GM12878 (cell line): ENCODE data around the gene ATP6V0D1. TPM values are rescaled to one million over a fixed set of nuclear protein-coding genes. Genes with fewer than 3 reads are reported as not detected.

Experiments
- ATAC-seq: fragments of 200-7000 bp; cut with Tn5 transposase; 3 replicates; pipeline ENCODE4 v1.9.1; 2020; ENCODE audit warnings: mild to moderate bottlenecking, moderate library complexity
- BruUV-seq: library from RNA; stranded (reverse); fragments of 400-500 nt; replicated peaks from 2 replicates; lab custom pipeline; 2021; lab: Mats Ljungman, UMichigan
- CTCF ChIA-PET: fragments of 300-600 bp; sonication (Branson Sonifier 250); formaldehyde crosslinking; extraction: SDS; loops from one replicate; lab custom pipeline; 2021; ENCODE audit warnings: inconsistent platforms; lab: Yijun Ruan, JAX
- POLR2A ChIA-PET: fragments of 350-600 bp; formaldehyde crosslinking; extraction: SDS; loops from one replicate; lab custom pipeline; 2021; ENCODE audit warnings: inconsistent platforms; lab: Charles Lee
- RAD21 ChIA-PET: fragments of 300-600 bp; sonication (Branson Sonifier 250); formaldehyde crosslinking; loops from one replicate; lab custom pipeline; 2023; ENCODE audit warnings: antibody characterized with exemption; ENCODE audit not compliant: unreplicated experiment; lab: Charles Lee
- SMC1A ChIA-PET: fragments of 300-600 bp; sonication (Branson Sonifier 250); formaldehyde crosslinking; loops from one replicate; lab custom pipeline; 2023; ENCODE audit not compliant: unreplicated experiment, uncharacterized antibody; lab: Charles Lee
- DNase-seq: peaks from one replicate; pipeline ENCODE4 v3.0.0-alpha.2; 2011; ENCODE audit warnings: low read depth, low spot score
- FAIRE-seq: peaks from 3 replicates; lab custom pipeline; 2011; peaks lifted over from hg19 to GRCh38; lab: Jason Lieb, UNC
- H2AFZ ChIP-seq: 2 replicates; pipeline ENCODE4 v1.6.0; 2011; ENCODE audit warnings: low read depth, low read length, control low read depth; ENCODE audit not compliant: control insufficient read depth
- H3K27ac ChIP-seq: 2 replicates; pipeline ENCODE4 v1.5.1; 2011; ENCODE audit warnings: control low read depth; ENCODE audit not compliant: control insufficient read depth, insufficient read depth
- H3K27me3 ChIP-seq, 2 experiments: replicated peaks in 1 of 2; 2 replicates each; pipeline versions ENCODE4 v1.6.0 to v1.6.1; 2011; ENCODE audit warnings: low read length in 1 of 2; ENCODE audit not compliant: control insufficient read depth in 2 of 2, insufficient read depth in 2 of 2
- H3K36me3 ChIP-seq, 2 experiments: 2 replicates each; pipeline ENCODE4 v1.5.1; 2011; ENCODE audit warnings: low read length in 1 of 2; ENCODE audit not compliant: control insufficient read depth in 2 of 2, insufficient read depth in 2 of 2
- H3K4me1 ChIP-seq: 2 replicates; pipeline ENCODE4 v1.6.1; 2011; ENCODE audit warnings: mild to moderate bottlenecking, low read length, moderate library complexity, mixed read lengths; ENCODE audit not compliant: control insufficient read depth, insufficient read depth
- H3K4me2 ChIP-seq: 2 replicates; pipeline ENCODE4 v1.6.0; 2011; ENCODE audit warnings: control low read depth; ENCODE audit not compliant: control insufficient read depth, insufficient read depth
- H3K4me3 ChIP-seq: fragments of 200-600 bp; sonication (generic); 2 replicates; pipeline ENCODE4 v1.5.1; 2016
- H3K79me2 ChIP-seq: 2 replicates; pipeline ENCODE4 v1.6.0; 2011; ENCODE audit warnings: low read length; ENCODE audit not compliant: control insufficient read depth, insufficient read depth
- H3K9ac ChIP-seq: 2 replicates; pipeline ENCODE4 v1.8.0; 2011; ENCODE audit warnings: low read length, control low read depth, mixed read lengths; ENCODE audit not compliant: control insufficient read depth, insufficient read depth
- H3K9me3 ChIP-seq: replicated peaks from 3 replicates; pipeline ENCODE4 v1.5.1; 2011; ENCODE audit warnings: mild to moderate bottlenecking, low read length; ENCODE audit not compliant: control insufficient read depth, insufficient read depth
- H4K20me1 ChIP-seq: 2 replicates; pipeline ENCODE4 v1.6.0; 2011; ENCODE audit not compliant: control insufficient read depth, insufficient read depth
- HCFC1 ChIP-seq: fragments of 150-350 bp; IDR thresholded peaks from 2 replicates; pipeline ENCODE4 v1.6.1; 2014; ENCODE audit warnings: low read length
- HDGF ChIP-seq: fragments of 450-650 bp; IDR thresholded peaks from 2 replicates; pipeline ENCODE4 v1.6.1; 2016; ENCODE audit warnings: antibody characterized with exemption
- KDM1A ChIP-seq: fragments of 200-600 bp; sonication (generic); IDR thresholded peaks from 2 replicates; pipeline ENCODE4 v1.6.1; 2016; ENCODE audit warnings: borderline replicate concordance
- PKNOX1 ChIP-seq: fragments of 450-650 bp; IDR thresholded peaks from 2 replicates; pipeline ENCODE4 v1.6.1; 2016; ENCODE audit warnings: mild to moderate bottlenecking
- PRDM15 ChIP-seq: fragments of 450-650 bp; formaldehyde crosslinking; IDR thresholded peaks from 2 replicates; pipeline ENCODE4 v1.4.0; 2020; ENCODE audit warnings: mild to moderate bottlenecking, moderate library complexity
- RFX5 ChIP-seq: IDR thresholded peaks from 2 replicates; pipeline ENCODE4 v1.6.1; 2011; ENCODE audit warnings: low read depth, low read length, improper control_type of control experiment
- SIN3A ChIP-seq: IDR thresholded peaks from 2 replicates; pipeline ENCODE4 v1.6.1; 2012; ENCODE audit warnings: low read depth, low read length, improper control_type of control experiment
- WGBS: methylation state at CpG from one replicate; pipeline ENCODE4 v1.1.6; 2016; ENCODE audit warnings: low lambda C conversion rate; ENCODE audit not compliant: insufficient replicate concordance, insufficient coverage; ENCODE audit errors: missing lambda C conversion rate; 5-methylcytosine and 5-hydroxymethylcytosine counted together
- in situ Hi-C: fragments of 300-500 bp; cut with MboI; formaldehyde crosslinking; loops from 9 replicates; pipeline ENCODE4 v1.14.3; 2018; ENCODE audit warnings: mixed read lengths
- intact Hi-C: fragments of 100-400 bp; cut with micrococcal nuclease; formaldehyde crosslinking; loops from one replicate; pipeline ENCODE4 v1.14.2; 2022; ENCODE audit not compliant: unreplicated experiment
- polyA plus RNA-seq, 11 experiments: library from polyadenylated mRNA; depleted of rRNA in 4 of 11; unstranded in 6 of 11; stranded (reverse) in 5 of 11; fragments of >200 nt; fragmentation: Nextera tagmentation in 4 of 11; fragmentation: Illumina TruSeq in 1 of 11; extraction: Ambion mirVana in 4 of 11; extraction: Trizol in 1 of 11; gene quantifications; 1 replicate in 1 of 11; 2 replicates in 10 of 11; pipeline versions ENCODE4 v1.2.1 to v1.2.3, GENCODE V29; 2011 to 2016; ENCODE audit warnings: inconsistent platforms in 2 of 11, missing spikeins in 2 of 11, low read depth in 1 of 11
- total RNA-seq, 4 experiments: library from RNA; depleted of rRNA in 3 of 4; stranded (reverse); fragments of >200 nt in 3 of 4; fragmentation: Illumina TruSeq in 1 of 4; extraction: Trizol in 1 of 4; gene quantifications; 2 replicates each; pipeline versions ENCODE4 v1.2.1 to v1.2.3, GENCODE V29; 2013 to 2021
- TF ChIP-seq, protein P1 (sequence below): fragments of 450-650 bp; IDR thresholded peaks from 2 replicates; pipeline ENCODE4 v1.6.1; 2018; ENCODE audit warnings: mild to moderate bottlenecking, low read depth, moderate library complexity; ENCODE audit not compliant: partially characterized antibody
- TF ChIP-seq, protein P2 (sequence below), 3 experiments: IDR thresholded peaks in 2 of 3; conservative IDR thresholded peaks in 1 of 3; 2 replicates each; pipeline ENCODE4 v1.5.1; 2011; ENCODE audit warnings: low read depth in 3 of 3, low read length in 3 of 3, mild to moderate bottlenecking in 3 of 3, control low read depth in 2 of 3, moderate library complexity in 2 of 3, inconsistent platforms in 1 of 3, mixed read lengths in 1 of 3; ENCODE audit not compliant: control insufficient read depth in 2 of 3, insufficient read depth in 1 of 3; ENCODE audit errors: extremely low read depth in 1 of 3

The ATP6V0D1 gene
- total and polyA plus RNA-seq, 10 of the 15 experiments (the other 5 are each of a cell fraction or from before 2014, with no cell fraction given): 28.1 to 141 (median 70.3) TPM

DNA sequence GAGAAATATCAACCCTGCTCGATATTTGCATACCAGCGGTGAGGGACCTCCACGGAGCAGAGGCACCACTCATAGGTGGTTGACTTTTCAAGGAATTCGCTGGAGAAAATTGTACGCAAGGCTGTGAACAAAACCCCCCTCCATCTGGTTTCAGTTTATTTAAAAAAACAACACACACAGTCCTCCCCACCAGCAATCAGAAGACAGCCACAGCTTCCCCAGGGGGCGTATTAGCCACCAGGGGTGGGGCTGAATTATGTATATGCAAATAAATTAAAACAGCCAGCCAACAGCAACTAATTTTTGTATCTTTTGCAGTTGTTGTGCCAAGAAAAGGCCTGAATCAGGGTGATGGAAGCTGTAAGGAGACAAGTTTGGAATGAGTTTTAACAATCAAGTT lies 55.9 kb downstream of the ATP6V0D1 start:
- H3K4me2 ChIP-seq: no peak overlapping the region
- no peaks in the 10 kb centered on the region for H3K4me1 ChIP-seq
- RAD21 ChIA-PET: interaction anchor here (1.0 to 1.2 kb wide), 2 partner anchors 26 to 164 kb away, joined by 3 read pairs; no protein-coding TSS in a partner anchor
- intact Hi-C loops: no loop called here
- no peak overlapping the region for H2AFZ ChIP-seq
- ATAC-seq: no peak
- no TSS peak for BruUV-seq
- H3K4me3 ChIP-seq: no peak overlapping the region
- SMC1A ChIA-PET: interaction anchor here (1.2 kb wide), 1 partner anchor 43 kb away, joined by 3 read pairs; no protein-coding TSS in a partner anchor
- CTCF ChIA-PET: interaction anchor here (1.1 to 5.6 kb wide), 4 partner anchors 20 to 78 kb away, joined by 3 to 84 read pairs (median 4); no protein-coding TSS in a partner anchor
- H3K79me2 ChIP-seq: no peaks in the 10 kb centered on the region
- H3K9ac ChIP-seq: no peak overlapping the region
- DNase-seq: no peak
- no peak overlapping the region for H3K27ac ChIP-seq
- H3K36me3 ChIP-seq: no peaks in the 10 kb centered on the region
- in situ Hi-C loops: no loop called here
- no peaks in the 10 kb centered on the region for H4K20me1 ChIP-seq
- 24% methylated on average over 6 of the region's 6 CpGs for WGBS
- no peak for FAIRE-seq
- POLR2A ChIA-PET: interaction anchor here (0.6 kb wide), 1 partner anchor 252 kb away, joined by 4 read pairs; no protein-coding TSS in a partner anchor
- H3K9me3 ChIP-seq: no peaks in the 10 kb centered on the region
- H3K27me3 ChIP-seq: peaks cover 11% of the 10 kb centered on the region in 2 experiments
- TF ChIP-seq RFX5 (no peak), PRDM15 (no peak), PKNOX1 (no peak), SIN3A (no peak), HDGF (no peak), KDM1A (no peak), HCFC1 (no peak)
- TF ChIP-seq, protein P1, sequence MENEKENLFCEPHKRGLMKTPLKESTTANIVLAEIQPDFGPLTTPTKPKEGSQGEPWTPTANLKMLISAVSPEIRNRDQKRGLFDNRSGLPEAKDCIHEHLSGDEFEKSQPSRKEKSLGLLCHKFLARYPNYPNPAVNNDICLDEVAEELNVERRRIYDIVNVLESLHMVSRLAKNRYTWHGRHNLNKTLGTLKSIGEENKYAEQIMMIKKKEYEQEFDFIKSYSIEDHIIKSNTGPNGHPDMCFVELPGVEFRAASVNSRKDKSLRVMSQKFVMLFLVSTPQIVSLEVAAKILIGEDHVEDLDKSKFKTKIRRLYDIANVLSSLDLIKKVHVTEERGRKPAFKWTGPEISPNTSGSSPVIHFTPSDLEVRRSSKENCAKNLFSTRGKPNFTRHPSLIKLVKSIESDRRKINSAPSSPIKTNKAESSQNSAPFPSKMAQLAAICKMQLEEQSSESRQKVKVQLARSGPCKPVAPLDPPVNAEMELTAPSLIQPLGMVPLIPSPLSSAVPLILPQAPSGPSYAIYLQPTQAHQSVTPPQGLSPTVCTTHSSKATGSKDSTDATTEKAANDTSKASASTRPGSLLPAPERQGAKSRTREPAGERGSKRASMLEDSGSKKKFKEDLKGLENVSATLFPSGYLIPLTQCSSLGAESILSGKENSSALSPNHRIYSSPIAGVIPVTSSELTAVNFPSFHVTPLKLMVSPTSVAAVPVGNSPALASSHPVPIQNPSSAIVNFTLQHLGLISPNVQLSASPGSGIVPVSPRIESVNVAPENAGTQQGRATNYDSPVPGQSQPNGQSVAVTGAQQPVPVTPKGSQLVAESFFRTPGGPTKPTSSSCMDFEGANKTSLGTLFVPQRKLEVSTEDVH: no peak
- TF ChIP-seq, protein P2, sequence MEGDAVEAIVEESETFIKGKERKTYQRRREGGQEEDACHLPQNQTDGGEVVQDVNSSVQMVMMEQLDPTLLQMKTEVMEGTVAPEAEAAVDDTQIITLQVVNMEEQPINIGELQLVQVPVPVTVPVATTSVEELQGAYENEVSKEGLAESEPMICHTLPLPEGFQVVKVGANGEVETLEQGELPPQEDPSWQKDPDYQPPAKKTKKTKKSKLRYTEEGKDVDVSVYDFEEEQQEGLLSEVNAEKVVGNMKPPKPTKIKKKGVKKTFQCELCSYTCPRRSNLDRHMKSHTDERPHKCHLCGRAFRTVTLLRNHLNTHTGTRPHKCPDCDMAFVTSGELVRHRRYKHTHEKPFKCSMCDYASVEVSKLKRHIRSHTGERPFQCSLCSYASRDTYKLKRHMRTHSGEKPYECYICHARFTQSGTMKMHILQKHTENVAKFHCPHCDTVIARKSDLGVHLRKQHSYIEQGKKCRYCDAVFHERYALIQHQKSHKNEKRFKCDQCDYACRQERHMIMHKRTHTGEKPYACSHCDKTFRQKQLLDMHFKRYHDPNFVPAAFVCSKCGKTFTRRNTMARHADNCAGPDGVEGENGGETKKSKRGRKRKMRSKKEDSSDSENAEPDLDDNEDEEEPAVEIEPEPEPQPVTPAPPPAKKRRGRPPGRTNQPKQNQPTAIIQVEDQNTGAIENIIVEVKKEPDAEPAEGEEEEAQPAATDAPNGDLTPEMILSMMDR (IDR thresholded peaks at IDR 0.05 in 2 of 3, conservative IDR thresholded peaks at IDR 0.05 in 1 of 3; ENCODE audit: control insufficient read depth in 2 of 3, extremely low read depth in 1 of 3, insufficient read depth in 1 of 3, low read depth in 3 of 3, low read length in 3 of 3): no peak
